Gastroesophageal sphincter (tissue), 3 donors: ENCODE results near the gene COBLL1.

Experiments used
- CTCF ChIP-seq, 4 experiments: fragments of 200-600 bp in 2 of 4; fragments of 450-650 bp in 2 of 4; sonication (generic) in 1 of 4; IDR thresholded peaks; one replicate each; pipeline ENCODE4 v1.5.1; 2017 to 2019; ENCODE audit warnings: antibody characterized with exemption in 4 of 4, mild to moderate bottlenecking in 2 of 4, moderate library complexity in 2 of 4
- EP300 ChIP-seq: sonication (generic); formaldehyde crosslinking; IDR thresholded peaks from one replicate; pipeline ENCODE4 v1.6.1; 2017; ENCODE audit warnings: antibody characterized with exemption, mild to moderate bottlenecking
- POLR2A ChIP-seq, 2 donors: fragments of 450-650 bp; IDR thresholded peaks; one replicate each; pipeline ENCODE4 v1.6.1; 2017; ENCODE audit warnings: antibody characterized with exemption in 2 of 2, mild to moderate bottlenecking in 2 of 2, moderate library complexity in 1 of 2
- POLR2AphosphoS5 ChIP-seq: sonication (generic); formaldehyde crosslinking; IDR thresholded peaks from one replicate; pipeline ENCODE4 v1.6.1; 2017; ENCODE audit warnings: antibody characterized with exemption

- no peak for TF ChIP-seq CTCF (IDR thresholded peaks at IDR 0.05)
- no peak for TF ChIP-seq POLR2A (IDR thresholded peaks at IDR 0.05)
- no peak for TF ChIP-seq POLR2AphosphoS5
- TF ChIP-seq EP300 = no peak
These were observed 151.3 kb downstream of the COBLL1 start for GRCh38 chr2:164690361-164690760.
